Measurements from ENCODE around the gene MCCC2.

Gene MCCC2

GRCh38 chr5:71679714-71680113 is 92.6 kb downstream of the MCCC2 start:
- DNase-seq (ENCODE audit: low spot score) = no peak
- TF ChIP-seq CTCF (IDR thresholded peaks at IDR 0.05; ENCODE audit: extremely low read depth, missing control alignments) = no peak

GRCh38 chr5:71680510-71680909 is 93.4 kb downstream of the MCCC2 start:
- DNase-seq (ENCODE audit: low spot score) = no peak
- TF ChIP-seq CTCF (IDR thresholded peaks at IDR 0.05; ENCODE audit: extremely low read depth, missing control alignments) = no peak

GRCh38 chr5:71681296-71681695 is 94.2 kb downstream of the MCCC2 start:
- no peak for DNase-seq (ENCODE audit: low spot score)
- TF ChIP-seq CTCF (IDR thresholded peaks at IDR 0.05; ENCODE audit: extremely low read depth, missing control alignments) = no peak

GRCh38 chr5:71684309-71684708 is 97.2 kb downstream of the MCCC2 start:
- TF ChIP-seq CTCF (IDR thresholded peaks at IDR 0.05; ENCODE audit: extremely low read depth, missing control alignments) = no peak
- no peak for DNase-seq (ENCODE audit: low spot score)

GRCh38 chr5:71693828-71694427 is 106.8 kb downstream of the MCCC2 start:
- DNase-seq (ENCODE audit: low spot score) = no peak

GRCh38 chr5:71695071-71695470 is 107.9 kb downstream of the MCCC2 start:
- DNase-seq (ENCODE audit: low spot score) = no peak
- no peak for TF ChIP-seq CTCF (IDR thresholded peaks at IDR 0.05; ENCODE audit: extremely low read depth, missing control alignments)

More at GRCh38 chr5:71693828-71694427, 106.8 kb downstream of the MCCC2 start:
- no peak for TF ChIP-seq CTCF (IDR thresholded peaks at IDR 0.05; ENCODE audit: extremely low read depth, missing control alignments)

GRCh38 chr5:71695595-71695994 is 108.5 kb downstream of the MCCC2 start:
- DNase-seq (ENCODE audit: low spot score) = no peak

More at GRCh38 chr5:71695595-71695994, 108.5 kb downstream of the MCCC2 start:
- TF ChIP-seq CTCF (IDR thresholded peaks at IDR 0.05; ENCODE audit: extremely low read depth, missing control alignments) = no peak

Data from GM20000 (cell line).